DOHH2 (cell line): Measurements from ENCODE around the gene NAP1L4.

ENCODE experiments used
- H3F3A ChIP-seq: fragments of 200-600 bp; sonication (generic), shearing (Covaris generic); 2 replicates; pipeline ENCODE4 v1.6.0; 2016; ENCODE audit warnings: antibody characterized with exemption, mild to moderate bottlenecking; ENCODE audit not compliant: control insufficient read depth, insufficient read depth
- H3K27ac ChIP-seq: fragments of 200-600 bp; sonication (generic); 2 replicates; pipeline ENCODE4 v1.5.1; 2014; ENCODE audit warnings: low read depth, mild to moderate bottlenecking, low read length, moderate library complexity
- H3K27me3 ChIP-seq: fragments of 200-600 bp; sonication (generic); 2 replicates; pipeline ENCODE4 v1.6.1; 2014; ENCODE audit warnings: mild to moderate bottlenecking, low read length, mixed read lengths; ENCODE audit not compliant: control insufficient read depth
- H3K36me3 ChIP-seq: fragments of 200-600 bp; sonication (generic); 2 replicates; pipeline ENCODE4 v1.6.1; 2014; ENCODE audit warnings: mild to moderate bottlenecking, low read length, moderate library complexity, mixed read lengths; ENCODE audit not compliant: control insufficient read depth
- H3K4me1 ChIP-seq: fragments of 200-600 bp; sonication (generic); 2 replicates; pipeline ENCODE4 v1.6.1; 2014; ENCODE audit warnings: mild to moderate bottlenecking, low read length, mixed read lengths; ENCODE audit not compliant: control insufficient read depth
- H3K4me2 ChIP-seq: fragments of 200-600 bp; sonication (generic); 2 replicates; pipeline ENCODE4 v1.6.0; 2014; ENCODE audit warnings: mild to moderate bottlenecking, low read length, moderate library complexity
- H3K4me3 ChIP-seq: fragments of 200-600 bp; sonication (generic); 2 replicates; pipeline ENCODE4 v1.5.1; 2014; ENCODE audit warnings: mild to moderate bottlenecking, low read length, mixed read lengths
- H3K79me2 ChIP-seq: fragments of 200-600 bp; sonication (generic); 2 replicates; pipeline ENCODE4 v1.6.1; 2014; ENCODE audit warnings: mild to moderate bottlenecking, low read length, mixed read lengths; ENCODE audit not compliant: control insufficient read depth
- H3K9me2 ChIP-seq: fragments of 200-600 bp; sonication (generic); replicated peaks from 2 replicates; pipeline ENCODE4 v1.6.1; 2014; ENCODE audit warnings: mild to moderate bottlenecking, low read length, mixed read lengths; ENCODE audit not compliant: control insufficient read depth
- H3K9me3 ChIP-seq: fragments of 200-600 bp; sonication (generic); 2 replicates; pipeline ENCODE4 v1.6.1; 2014; ENCODE audit warnings: antibody characterized with exemption, low read length, mixed read lengths; ENCODE audit not compliant: control insufficient read depth, insufficient read depth
- H4K20me1 ChIP-seq: fragments of 200-600 bp; sonication (generic); 2 replicates; pipeline ENCODE4 v1.6.0; 2014; ENCODE audit warnings: low read depth, mild to moderate bottlenecking, antibody characterized with exemption, low read length, moderate library complexity; ENCODE audit not compliant: control insufficient read depth, insufficient read depth
- EZH2phosphoT487 ChIP-seq: fragments of 200-600 bp; sonication (generic); IDR thresholded peaks from 2 replicates; pipeline ENCODE4 v1.6.1; 2017; ENCODE audit warnings: borderline replicate concordance, mild to moderate bottlenecking, antibody characterized with exemption, low read length, moderate library complexity, mixed read lengths
- TF ChIP-seq, protein P1 (sequence below): fragments of 200-600 bp; sonication (generic); IDR thresholded peaks from one replicate; pipeline ENCODE4 v1.5.1; 2014; ENCODE audit warnings: antibody characterized with exemption, mild to moderate bottlenecking, low read depth, low read length; ENCODE audit not compliant: poor library complexity, severe bottlenecking

NAP1L4 gene

DNA sequence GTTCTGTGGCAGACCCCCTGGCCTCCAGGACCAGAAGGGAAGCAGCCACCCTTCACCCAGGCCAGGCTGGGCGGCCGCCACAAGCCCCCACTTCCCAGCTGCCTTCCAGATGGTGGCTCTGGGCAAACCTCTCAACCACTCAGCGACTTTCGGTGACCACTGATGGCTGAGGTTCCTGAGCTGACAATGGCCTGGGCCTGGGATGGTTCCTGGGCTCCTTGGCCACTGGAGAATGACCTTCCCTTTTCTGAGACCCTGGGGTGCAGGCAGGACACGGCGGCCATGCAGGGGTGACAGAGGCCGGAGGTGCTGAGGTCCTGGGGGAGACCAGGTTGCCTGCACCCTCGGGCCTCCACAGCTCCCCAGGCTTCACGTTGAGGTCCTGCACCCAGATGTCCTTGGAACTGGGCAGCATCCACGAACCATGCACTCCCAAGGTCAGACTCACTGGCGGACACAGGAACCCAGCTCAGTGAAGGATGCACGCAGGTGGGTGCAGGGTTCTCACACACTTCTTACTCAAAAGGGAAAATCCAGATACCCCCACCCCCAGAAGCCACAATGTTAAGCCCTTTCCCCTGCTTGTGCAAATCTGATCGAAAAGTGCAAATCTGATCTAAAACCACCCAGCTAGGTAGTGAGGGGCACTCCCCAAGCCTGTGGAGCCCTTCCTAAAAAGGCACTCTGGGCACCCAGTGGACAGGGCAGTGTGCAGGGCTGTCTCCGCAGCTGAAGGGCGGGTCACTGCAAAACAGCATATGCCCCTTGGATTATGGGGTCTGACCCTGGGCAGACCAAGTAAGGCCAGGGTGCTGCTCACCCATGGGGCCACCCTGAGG, 49.0 kb downstream of the NAP1L4 start:
- Histone ChIP-seq H4K20me1 (peaks cover 6% of the 10 kb centered on the region; the same call in 1 of the 2 replicates), H3K4me3 (no peak overlapping the region), H3K9me3 (peaks cover 16% of the 10 kb centered on the region), H3F3A (peaks cover 4% of the 10 kb centered on the region), H3K79me2 (no peaks in the 10 kb centered on the region), H3K4me1 (no peaks in the 10 kb centered on the region), H3K9me2 (no peaks in the 10 kb centered on the region), H3K27ac (no peak overlapping the region), H3K27me3 (no peaks in the 10 kb centered on the region), H3K4me2 (no peak overlapping the region), H3K36me3 (peaks cover 42% of the 10 kb centered on the region)
- no peak for TF ChIP-seq EZH2phosphoT487
- TF ChIP-seq, protein P1, sequence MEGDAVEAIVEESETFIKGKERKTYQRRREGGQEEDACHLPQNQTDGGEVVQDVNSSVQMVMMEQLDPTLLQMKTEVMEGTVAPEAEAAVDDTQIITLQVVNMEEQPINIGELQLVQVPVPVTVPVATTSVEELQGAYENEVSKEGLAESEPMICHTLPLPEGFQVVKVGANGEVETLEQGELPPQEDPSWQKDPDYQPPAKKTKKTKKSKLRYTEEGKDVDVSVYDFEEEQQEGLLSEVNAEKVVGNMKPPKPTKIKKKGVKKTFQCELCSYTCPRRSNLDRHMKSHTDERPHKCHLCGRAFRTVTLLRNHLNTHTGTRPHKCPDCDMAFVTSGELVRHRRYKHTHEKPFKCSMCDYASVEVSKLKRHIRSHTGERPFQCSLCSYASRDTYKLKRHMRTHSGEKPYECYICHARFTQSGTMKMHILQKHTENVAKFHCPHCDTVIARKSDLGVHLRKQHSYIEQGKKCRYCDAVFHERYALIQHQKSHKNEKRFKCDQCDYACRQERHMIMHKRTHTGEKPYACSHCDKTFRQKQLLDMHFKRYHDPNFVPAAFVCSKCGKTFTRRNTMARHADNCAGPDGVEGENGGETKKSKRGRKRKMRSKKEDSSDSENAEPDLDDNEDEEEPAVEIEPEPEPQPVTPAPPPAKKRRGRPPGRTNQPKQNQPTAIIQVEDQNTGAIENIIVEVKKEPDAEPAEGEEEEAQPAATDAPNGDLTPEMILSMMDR: no peak

DNA sequence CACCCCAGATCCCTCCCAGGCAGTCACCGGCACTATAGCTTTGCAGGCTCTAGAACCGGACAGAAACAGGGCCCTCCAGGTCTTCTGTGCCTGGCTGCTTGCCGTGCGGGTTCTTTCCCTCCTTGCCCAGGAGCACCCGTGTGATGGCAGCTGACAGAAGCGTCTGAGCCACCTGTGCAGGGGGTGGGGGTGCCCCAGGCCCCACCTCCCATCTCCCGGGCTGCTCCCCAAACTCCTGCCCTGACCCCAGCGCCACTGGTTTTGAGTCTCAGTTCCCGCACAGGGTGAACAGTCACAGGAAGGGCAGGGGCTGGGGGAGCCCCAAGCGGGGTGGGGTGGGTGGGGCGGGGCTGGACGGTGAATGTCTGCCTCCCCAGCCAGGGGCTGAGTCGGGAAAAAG, 49.7 kb downstream of the NAP1L4 start:
- Histone ChIP-seq H3K9me3 (peaks cover 21% of the 10 kb centered on the region), H3K27me3 (no peaks in the 10 kb centered on the region), H3K79me2 (no peaks in the 10 kb centered on the region), H3K4me1 (no peaks in the 10 kb centered on the region), H3K27ac (no peak overlapping the region), H3F3A (peaks cover 7% of the 10 kb centered on the region), H3K36me3 (peaks cover 35% of the 10 kb centered on the region), H3K9me2 (no peaks in the 10 kb centered on the region), H3K4me2 (no peak overlapping the region), H3K4me3 (no peak overlapping the region), H4K20me1 (peaks cover under 1% of the 10 kb centered on the region; the same call in 1 of the 2 replicates)
- TF ChIP-seq, protein P1: no peak
- no peak for TF ChIP-seq EZH2phosphoT487

DNA sequence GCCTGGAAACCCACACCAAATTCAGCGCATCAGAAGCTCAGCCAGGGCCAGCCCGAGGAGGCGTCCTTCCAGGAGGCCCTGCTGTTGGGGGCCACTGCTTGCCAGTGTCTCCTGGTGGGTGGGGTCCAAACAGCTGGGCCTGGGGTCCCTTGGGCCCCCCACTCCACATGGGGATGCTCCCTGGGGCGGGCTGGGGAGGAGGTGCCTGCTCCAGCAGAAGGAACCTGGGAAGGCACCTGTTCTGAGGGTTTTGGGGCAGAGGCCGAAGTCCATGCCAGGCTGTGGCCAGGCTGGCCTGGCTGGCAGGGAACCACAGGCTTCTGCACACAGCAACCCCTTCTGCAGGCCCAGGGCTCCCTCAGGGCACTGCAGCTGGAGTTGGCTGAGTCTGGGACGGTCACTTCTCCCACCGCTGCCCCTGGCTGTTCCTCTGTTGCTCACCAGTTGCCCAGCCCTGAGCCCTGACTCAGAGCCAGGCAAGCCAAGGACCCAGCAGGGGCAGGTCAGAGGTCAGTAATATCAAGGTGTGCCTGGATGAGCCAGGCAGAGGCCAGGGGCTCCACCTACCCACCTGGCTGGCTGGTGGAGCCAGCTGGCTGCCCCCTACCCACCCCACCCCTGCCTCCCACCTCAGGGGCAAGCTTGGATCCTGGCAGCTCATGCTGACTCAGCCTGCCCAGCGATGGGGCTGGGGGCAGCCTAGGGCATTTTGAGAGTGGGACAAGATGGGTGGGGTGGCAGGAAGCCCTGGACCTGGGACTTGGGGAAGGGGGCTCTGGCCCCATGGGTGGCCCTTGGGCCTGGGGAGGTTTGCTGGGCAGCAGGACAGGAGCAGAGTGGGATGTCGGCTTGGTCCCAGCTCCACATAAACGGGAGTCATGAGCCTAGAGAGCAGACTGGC, 51.0 kb downstream of the NAP1L4 start:
- Histone ChIP-seq H3K27me3 (no peaks in the 10 kb centered on the region), H3K27ac (no peak overlapping the region), H3K79me2 (no peaks in the 10 kb centered on the region), H3K9me3 (peaks cover 22% of the 10 kb centered on the region), H3K4me3 (no peak overlapping the region), H3K36me3 (peaks cover 23% of the 10 kb centered on the region), H4K20me1 (no peaks in the 10 kb centered on the region; the same call in 1 of the 2 replicates), H3K4me2 (no peak overlapping the region), H3K9me2 (no peaks in the 10 kb centered on the region), H3F3A (peaks cover 7% of the 10 kb centered on the region), H3K4me1 (no peaks in the 10 kb centered on the region)
- TF ChIP-seq, protein P1: no peak
- no peak for TF ChIP-seq EZH2phosphoT487
